GM21723 (cell line): ENCODE results near the gene ZDHHC1.

ENCODE experiments used
- ATAC-seq: cut with Tn5 transposase; IDR thresholded peaks from one replicate; pipeline ENCODE4 v1.9.1; 2021; ENCODE audit warnings: mild to moderate bottlenecking, moderate library complexity; ENCODE audit not compliant: unreplicated experiment

ZDHHC1 gene

GRCh38 chr16:67447508-67448076 is 31.3 kb upstream of the ZDHHC1 start:
- no peak for ATAC-seq

GRCh38 chr16:67446968-67447507 is 30.8 kb upstream of the ZDHHC1 start:
- ATAC-seq = no peak

GRCh38 chr16:67445913-67446907 is 29.9 kb upstream of the ZDHHC1 start:
- no peak for ATAC-seq

- no peak for ATAC-seq
These were observed 29.2 kb upstream of the ZDHHC1 start for GRCh38 chr16:67445441-67445912.

GRCh38 chr16:67445126-67445426 is 28.8 kb upstream of the ZDHHC1 start:
- no peak for ATAC-seq

- no peak for ATAC-seq
These were observed 28.2 kb upstream of the ZDHHC1 start for GRCh38 chr16:67444259-67445125.

- no peak for ATAC-seq
These were observed 27.0 kb upstream of the ZDHHC1 start for GRCh38 chr16:67443265-67443664.

GRCh38 chr16:67442581-67443255 is 26.4 kb upstream of the ZDHHC1 start:
- no peak for ATAC-seq

GRCh38 chr16:67441907-67442306 is 25.6 kb upstream of the ZDHHC1 start:
- ATAC-seq = no peak

- no peak for ATAC-seq
These were observed 25.0 kb upstream of the ZDHHC1 start for GRCh38 chr16:67441271-67441753.

- no peak for ATAC-seq
These were observed 22.6 kb upstream of the ZDHHC1 start for GRCh38 chr16:67438824-67439393.

GRCh38 chr16:67438098-67438791 is 22.0 kb upstream of the ZDHHC1 start:
- no peak for ATAC-seq

- ATAC-seq = no peak
These were observed 21.2 kb upstream of the ZDHHC1 start for GRCh38 chr16:67437513-67437912.

GRCh38 chr16:67436640-67437193 is 20.4 kb upstream of the ZDHHC1 start:
- ATAC-seq = no peak

GRCh38 chr16:67435758-67436164 is 19.5 kb upstream of the ZDHHC1 start:
- no peak for ATAC-seq

- ATAC-seq = no peak
These were observed 16.9 kb upstream of the ZDHHC1 start for GRCh38 chr16:67433131-67433719.

- no peak for ATAC-seq
These were observed 16.2 kb upstream of the ZDHHC1 start for GRCh38 chr16:67432506-67432890.

- no peak for ATAC-seq
These were observed 15.7 kb upstream of the ZDHHC1 start for GRCh38 chr16:67431775-67432505.
